H1 (cell line): ENCODE results near the gene RPTOR. TPM values are rescaled to one million over a fixed set of nuclear protein-coding genes. Genes with fewer than 3 reads are reported as not detected.

Source experiments
- CTCF ChIA-PET: fragments of 300-600 bp; sonication (Branson Sonifier 250); formaldehyde crosslinking; loops from one replicate; lab custom pipeline; 2021; ENCODE audit not compliant: partially characterized antibody; lab: Charles Lee
- POLR2A ChIA-PET: fragments of 300-600 bp; sonication (Branson Sonifier 250); formaldehyde crosslinking; loops from one replicate; lab custom pipeline; 2021; ENCODE audit warnings: inconsistent platforms; ENCODE audit not compliant: partially characterized antibody; lab: Charles Lee
- DNase-seq, 2 experiments: peaks; one replicate each; pipeline versions ENCODE4 v3.0.0 to v3.0.0-alpha.2; 2010 to 2022; ENCODE audit warnings: low spot score in 2 of 2, low read depth in 1 of 2, mixed read lengths in 1 of 2
- FAIRE-seq: peaks from 2 replicates; lab custom pipeline; 2011; peaks lifted over from hg19 to GRCh38; lab: Jason Lieb, UNC
- H2AFZ ChIP-seq: 2 replicates; pipeline ENCODE4 v1.8.1; 2012; ENCODE audit warnings: low read length, inconsistent platforms
- H2AK5ac ChIP-seq: 2 replicates; pipeline ENCODE4 v1.6.1; 2013; ENCODE audit warnings: low read depth, low read length
- H2BK120ac ChIP-seq: replicated peaks from 2 replicates; pipeline ENCODE3; 2013; ENCODE audit warnings: low read depth, low read length, inconsistent platforms
- H2BK12ac ChIP-seq: 2 replicates; pipeline ENCODE4 v1.6.1; 2013; ENCODE audit warnings: low read depth, low read length
- H2BK15ac ChIP-seq: 2 replicates; pipeline ENCODE4 v1.6.1; 2013; ENCODE audit warnings: low read length
- H2BK20ac ChIP-seq: 2 replicates; pipeline ENCODE4 v1.6.1; 2013; ENCODE audit warnings: low read length
- H2BK5ac ChIP-seq: 2 replicates; pipeline ENCODE4 v1.6.1; 2013; ENCODE audit warnings: low read depth, low read length
- H3K14ac ChIP-seq: 2 replicates; pipeline ENCODE4 v1.6.1; 2013; ENCODE audit warnings: inconsistent platforms; ENCODE audit not compliant: insufficient read length
- H3K18ac ChIP-seq: 2 replicates; pipeline ENCODE4 v1.6.1; 2013; ENCODE audit warnings: low read length; ENCODE audit errors: extremely low read depth
- H3K23ac ChIP-seq: 2 replicates; pipeline ENCODE4 v1.6.1; 2013; ENCODE audit warnings: inconsistent platforms; ENCODE audit not compliant: insufficient read length
- H3K23me2 ChIP-seq: 2 replicates; pipeline ENCODE4 v1.6.1; 2013; ENCODE audit warnings: low read depth, low read length
- H3K27ac ChIP-seq: 2 replicates; pipeline ENCODE4 v1.6.1; 2011; ENCODE audit warnings: low read depth, low read length, inconsistent platforms
- H3K27me3 ChIP-seq, 4 experiments: replicated peaks in 1 of 4; 1 replicate in 1 of 4; 2 replicates in 3 of 4; pipeline versions ENCODE4 v1.6.1 to v1.8.1; 2011 to 2013; ENCODE audit warnings: low read length in 3 of 4, mild to moderate bottlenecking in 3 of 4, inconsistent platforms in 2 of 4, mixed read lengths in 2 of 4, moderate library complexity in 1 of 4; ENCODE audit not compliant: control insufficient read depth in 3 of 4, insufficient read depth in 3 of 4; ENCODE audit errors: extremely low read depth in 1 of 4
- H3K36me3 ChIP-seq, 4 experiments: 2 replicates each; pipeline versions ENCODE4 v1.6.1 to v1.8.1; 2011 to 2013; ENCODE audit warnings: mild to moderate bottlenecking in 4 of 4, low read length in 3 of 4, moderate library complexity in 2 of 4, control low read depth in 1 of 4, inconsistent platforms in 1 of 4; ENCODE audit not compliant: insufficient read depth in 4 of 4, control insufficient read depth in 2 of 4
- H3K4ac ChIP-seq: replicated peaks from 2 replicates; pipeline ENCODE3; 2013; ENCODE audit warnings: low read length, low read depth, mixed read lengths, inconsistent platforms; ENCODE audit not compliant: insufficient read length
- H3K4me1 ChIP-seq, 4 experiments: replicated peaks in 1 of 4; 1 replicate in 1 of 4; 2 replicates in 3 of 4; pipeline versions ENCODE4 v1.6.1 to v1.8.1; 2011 to 2013; ENCODE audit warnings: low read length in 3 of 4, inconsistent platforms in 2 of 4, mixed read lengths in 1 of 4; ENCODE audit not compliant: insufficient read depth in 4 of 4, control insufficient read depth in 3 of 4
- H3K4me2 ChIP-seq, 2 experiments: 2 replicates each; pipeline versions ENCODE4 v1.6.1 to v1.8.1; 2011 to 2013; ENCODE audit warnings: low read depth in 2 of 2, low read length in 2 of 2, control low read depth in 1 of 2, inconsistent platforms in 1 of 2, mild to moderate bottlenecking in 1 of 2; ENCODE audit not compliant: insufficient read depth in 1 of 2
- H3K4me3 ChIP-seq, 4 experiments: fragments of 200-600, 300-600 bp in 1 of 4; sonication (generic), shearing (Covaris generic), sonication (Bioruptor Twin) in 1 of 4; 2 replicates each; pipeline versions ENCODE4 v1.5.1 to v1.8.1; 2011 to 2016; ENCODE audit warnings: low read length in 4 of 4, low read depth in 3 of 4, control low read depth in 2 of 4, inconsistent platforms in 2 of 4, mild to moderate bottlenecking in 2 of 4, mixed read lengths in 1 of 4, moderate library complexity in 1 of 4; ENCODE audit not compliant: insufficient read depth in 2 of 4; ENCODE audit errors: extremely low read depth in 1 of 4
- H3K56ac ChIP-seq: replicated peaks from 2 replicates; pipeline ENCODE3; 2013; ENCODE audit warnings: low read depth, mild to moderate bottlenecking, mixed read lengths, low read length, inconsistent platforms; ENCODE audit not compliant: insufficient read length
- H3K79me1 ChIP-seq: 2 replicates; pipeline ENCODE4 v1.6.1; 2013; ENCODE audit warnings: low read depth, low read length, control low read depth
- H3K79me2 ChIP-seq, 2 experiments: 2 replicates each; pipeline versions ENCODE4 v1.6.1 to v1.8.1; 2012 to 2013; ENCODE audit warnings: low read length in 2 of 2, mild to moderate bottlenecking in 2 of 2, inconsistent platforms in 1 of 2; ENCODE audit not compliant: insufficient read depth in 2 of 2, control insufficient read depth in 1 of 2
- H3K9ac ChIP-seq, 4 experiments: replicated peaks in 1 of 4; 1 replicate in 1 of 4; 2 replicates in 3 of 4; pipeline versions ENCODE4 v1.6.1 to v1.8.1; 2011 to 2013; ENCODE audit warnings: low read depth in 3 of 4, low read length in 3 of 4, control low read depth in 2 of 4, mild to moderate bottlenecking in 2 of 4, moderate library complexity in 2 of 4, inconsistent platforms in 1 of 4; ENCODE audit errors: extremely low read depth in 1 of 4
- H3K9me3 ChIP-seq, 2 experiments: 2 replicates each; pipeline versions ENCODE4 v1.6.1 to v1.8.1; 2012 to 2013; ENCODE audit warnings: mild to moderate bottlenecking in 2 of 2, moderate library complexity in 2 of 2, control low read depth in 1 of 2, inconsistent platforms in 1 of 2, low read depth in 1 of 2, low read length in 1 of 2, mixed read lengths in 1 of 2; ENCODE audit not compliant: insufficient read depth in 2 of 2
- H4K20me1 ChIP-seq, 2 experiments: replicated peaks in 1 of 2; 2 replicates each; pipeline versions ENCODE3 to v1.8.1; 2011 to 2013; ENCODE audit warnings: inconsistent platforms in 2 of 2, low read length in 2 of 2, mild to moderate bottlenecking in 1 of 2; ENCODE audit not compliant: insufficient read depth in 2 of 2, control insufficient read depth in 1 of 2
- H4K5ac ChIP-seq: 2 replicates; pipeline ENCODE4 v1.6.1; 2013; ENCODE audit warnings: low read length, low read depth, mixed read lengths, inconsistent platforms; ENCODE audit not compliant: insufficient read length
- H4K8ac ChIP-seq: 2 replicates; pipeline ENCODE4 v1.8.0; 2013; ENCODE audit warnings: mild to moderate bottlenecking, moderate library complexity, low read length, inconsistent platforms; ENCODE audit not compliant: insufficient read depth; ENCODE audit errors: extremely low read depth
- H4K91ac ChIP-seq: replicated peaks from 2 replicates; pipeline ENCODE3; 2013; ENCODE audit warnings: low read length, mixed read lengths, inconsistent platforms; ENCODE audit not compliant: insufficient read length
- KDM1A ChIP-seq: fragments of 200-600, 300-600 bp; sonication (generic); IDR thresholded peaks from 2 replicates; pipeline ENCODE4 v1.7.1; 2016; ENCODE audit warnings: mild to moderate bottlenecking, low read length, borderline replicate concordance
- SUZ12 ChIP-seq: fragments of 200-600 bp; sonication (generic); IDR thresholded peaks from 2 replicates; pipeline ENCODE4 v1.6.1; 2012; ENCODE audit warnings: mild to moderate bottlenecking, inconsistent platforms, low read length, moderate library complexity, mixed read lengths
- WGBS, 2 experiments: shearing (Covaris generic) in 1 of 2; methylation state at CpG; one replicate each; pipeline versions ENCODE4 v1.1.6 to v1.1.7; 2013 to 2015; ENCODE audit warnings: low lambda C conversion rate in 2 of 2, mixed read lengths in 2 of 2, inconsistent platforms in 1 of 2, low coverage in 1 of 2, missing lambda C conversion rate in 1 of 2; ENCODE audit not compliant: insufficient replicate concordance in 2 of 2, insufficient coverage in 1 of 2, insufficient read length in 1 of 2; ENCODE audit errors: extremely low coverage in 1 of 2, missing lambda C conversion rate in 1 of 2; 5-methylcytosine and 5-hydroxymethylcytosine counted together
- polyA plus RNA-seq, 7 experiments: library from polyadenylated mRNA; depleted of rRNA in 3 of 7; stranded (reverse) in 5 of 7; unstranded in 2 of 7; fragments of >200 nt in 5 of 7; fragments of 200-250 nt in 2 of 7; gene quantifications; 1 replicate in 5 of 7; 2 replicates in 1 of 7; 4 replicates in 1 of 7; pipeline versions ENCODE4 v1.2.1 to v1.2.3, GENCODE V29; 2011 to 2013; ENCODE audit warnings: missing spikeins in 2 of 7, mixed read lengths in 2 of 7
- total RNA-seq: library from RNA; stranded (reverse); fragmentation: NEBNext Ultra II Directional; extraction: Animal tissue kit (Norgen Biotek cat#: 25700); gene quantifications from 2 replicates; pipeline ENCODE4 v1.2.1, GENCODE V29; 2021

Gene RPTOR
- total and polyA plus RNA-seq, 2 of the 8 experiments (the other 6 are each of a cell fraction or from before 2014, with no cell fraction given), result 6.9 to 28.7 TPM

DNA sequence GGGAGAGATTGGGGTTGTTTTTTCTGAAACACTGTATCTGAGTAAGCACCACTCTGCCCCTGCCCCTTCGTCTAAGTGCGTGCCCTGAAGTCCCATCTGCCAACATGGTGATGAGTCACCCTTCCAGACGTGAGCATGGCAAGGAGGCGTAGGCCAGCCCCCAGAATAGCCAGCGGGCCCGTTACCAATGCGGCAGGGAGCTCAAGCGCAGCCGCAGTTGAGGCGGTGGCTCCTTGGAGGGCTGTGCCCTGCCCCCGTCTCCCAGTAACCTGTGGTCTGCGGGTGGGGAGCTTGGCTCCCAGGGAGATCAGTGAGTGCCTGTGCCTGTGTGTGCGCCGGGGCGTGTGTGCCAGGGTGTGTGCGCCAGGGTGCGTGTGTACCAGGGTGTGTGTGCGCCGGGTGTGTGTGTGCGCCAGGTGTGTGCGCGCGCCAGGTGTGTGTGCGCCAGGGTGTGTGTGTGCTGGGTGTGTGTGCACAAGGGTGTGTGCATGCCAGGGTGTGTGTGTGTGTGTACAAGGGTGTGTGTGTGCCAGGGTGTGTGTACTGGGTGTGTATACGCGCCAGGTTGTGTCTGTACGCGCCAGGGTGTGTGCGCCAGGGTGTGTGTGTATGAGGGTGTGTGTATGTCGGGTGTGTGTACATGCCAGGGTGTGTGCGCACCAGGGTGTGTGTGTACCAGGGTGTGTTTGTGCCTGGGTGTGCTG is 348.4 kb downstream of the RPTOR start:
- no peak overlapping the region for H3K27ac ChIP-seq
- CTCF ChIA-PET, result interaction anchor here (0.7 to 2.3 kb wide), 6 partner anchors 11 to 77 kb away, joined by 3 to 8 read pairs (median 4); no protein-coding TSS in a partner anchor
- POLR2A ChIA-PET, result interaction anchor here (1.1 kb wide), 1 partner anchor 9 kb away, joined by 3 read pairs; no protein-coding TSS in a partner anchor

More for the DNA sequence above, 348.4 kb downstream of the RPTOR start:
- Histone ChIP-seq H3K4me1 (no peaks in the 10 kb centered on the region), H3K4ac (no peak overlapping the region), H2BK120ac (no peak overlapping the region), H3K56ac (no peak overlapping the region), H3K9me3 (no peaks in the 10 kb centered on the region), H4K20me1 (peaks cover 0 to 3% of the 10 kb centered on the region in 2 experiments), H3K23me2 (no peaks in the 10 kb centered on the region), H2BK5ac (no peak overlapping the region), H3K36me3 (peaks cover 0 to 6% (median 3%) of the 10 kb centered on the region in 4 experiments; a peak in 4 of 8 replicates), H3K27me3 (no peaks in the 10 kb centered on the region; a peak in 1 of 7 replicates), H3K23ac (no peak overlapping the region), H3K79me1 (no peaks in the 10 kb centered on the region), H4K8ac (peak overlapping the region; percentile 80; the same call in 1 of the 2 replicates), H2AK5ac (no peak overlapping the region), H2BK12ac (no peak overlapping the region), H4K91ac (no peak overlapping the region), H2AFZ (no peak overlapping the region), H2BK15ac (no peak overlapping the region), H3K14ac (no peak overlapping the region), H3K9ac (no peak overlapping the region), H3K4me2 (no peak overlapping the region), H3K79me2 (no peaks in the 10 kb centered on the region), H2BK20ac (no peak overlapping the region), H3K4me3 (no peak overlapping the region), H4K5ac (no peak overlapping the region), H3K18ac (no peak overlapping the region)
- 95% methylated on average over 26 of the region's 31 CpGs; no CpG with 5 or more reads in 1 of the 2 experiments for WGBS, 2 experiments
- DNase-seq, result no peak
- TF ChIP-seq KDM1A (peak; percentile 55; the same call in 1 of the 2 replicates), SUZ12 (no peak)
- FAIRE-seq, result no peak
